Measurements from ENCODE around the gene ALLC. TPM values are rescaled to one million over a fixed set of nuclear protein-coding genes. Genes with fewer than 3 reads are reported as not detected.

The ALLC gene
- polyA plus RNA-seq, 1 of the 3 experiments (the other 2 are of a cell fraction): not detected

GRCh38 chr2:3628241-3628679 is 29.7 kb upstream of the ALLC start (continued):
- TF ChIP-seq USF1 (IDR thresholded peaks at IDR 0.05; ENCODE audit: borderline replicate concordance, low read depth): no peak
- TF ChIP-seq GABPA (IDR thresholded peaks at IDR 0.05; ENCODE audit: low read depth): no peak
- TF ChIP-seq REST (IDR thresholded peaks at IDR 0.05; ENCODE audit: low read depth, low read length): no peak
- no peak for TF ChIP-seq ELF1 (IDR thresholded peaks at IDR 0.05)

- no peaks in the 10 kb centered on the region for H3F3A ChIP-seq (replicated peaks; ENCODE audit: insufficient read depth)
- H3K9me2 ChIP-seq: no peaks in the 10 kb centered on the region
- no peak overlapping the region for H3K4me2 ChIP-seq
- H3K9ac ChIP-seq: no peak overlapping the region
- TF ChIP-seq RFX5 (IDR thresholded peaks at IDR 0.05; ENCODE audit: low read length) (no peak), JUND (IDR thresholded peaks at IDR 0.05) (no peak), MEF2A (IDR thresholded peaks at IDR 0.05; ENCODE audit: borderline replicate concordance, low read depth) (no peak), NRF1 (IDR thresholded peaks at IDR 0.05; ENCODE audit: low read depth, low read length) (no peak), USF1 (IDR thresholded peaks at IDR 0.05; ENCODE audit: borderline replicate concordance, low read depth) (no peak), YY1 (IDR thresholded peaks at IDR 0.05; ENCODE audit: low read depth) (no peak), POLR2AphosphoS5 (IDR thresholded peaks at IDR 0.05; ENCODE audit: low read depth, low read length) (no peak), FOXM1 (IDR thresholded peaks at IDR 0.05; ENCODE audit: low read depth) (no peak), SIN3A (IDR thresholded peaks at IDR 0.05; ENCODE audit: borderline replicate concordance, low read depth, low read length) (no peak), REST (IDR thresholded peaks at IDR 0.05; ENCODE audit: low read depth, low read length) (no peak), RXRA (IDR thresholded peaks at IDR 0.05; ENCODE audit: borderline replicate concordance, low read depth) (no peak), FOSL2 (IDR thresholded peaks at IDR 0.05; ENCODE audit: borderline replicate concordance, low read depth) (no peak), FOXJ3 (CRISPR knock-in tag; IDR thresholded peaks at IDR 0.05) (no peak), TEAD4 (IDR thresholded peaks at IDR 0.05; ENCODE audit: borderline replicate concordance, insufficient read depth) (no peak)
- WGBS (ENCODE audit: low lambda C conversion rate): 77% methylated on average over 11 of the region's 12 CpGs
- no peak overlapping the region for H2AFZ ChIP-seq (ENCODE audit: low read depth)
- peaks cover 0 to 14% of the 10 kb centered on the region in 2 experiments; a peak in 1 of 4 replicates for H3K4me1 ChIP-seq (ENCODE audit: control insufficient read depth in 1 of 2, insufficient read depth in 2 of 2, low read depth in 1 of 2, low read length in 1 of 2)
- CTCF ChIA-PET: interaction anchor here (0.6 to 1.2 kb wide), 4 partner anchors 10 to 1812 kb away, joined by 3 to 4 read pairs (median 3); no protein-coding TSS in a partner anchor
- no peaks in the 10 kb centered on the region for H3K36me3 ChIP-seq (replicated peaks in 1 of 2; ENCODE audit: control insufficient read depth in 1 of 2, insufficient read depth in 2 of 2, low read length in 1 of 2)
- no peaks in the 10 kb centered on the region for H3K79me2 ChIP-seq (ENCODE audit: insufficient read depth)
- H3K27ac ChIP-seq (ENCODE audit: low read depth in 2 of 2, low read length in 1 of 2): no peak overlapping the region
- no peaks in the 10 kb centered on the region for H4K20me1 ChIP-seq (ENCODE audit: insufficient read depth)
- no peak overlapping the region for H3K4me3 ChIP-seq (ENCODE audit: low read depth in 2 of 2, low read length in 1 of 2)
- no peaks in the 10 kb centered on the region for H3K9me3 ChIP-seq
- H3K27me3 ChIP-seq (ENCODE audit: insufficient read depth): no peaks in the 10 kb centered on the region
- no peak for DNase-seq
- POLR2A ChIA-PET: no interaction called here
Measured at GRCh38 chr2:3628800-3629199, 29.2 kb upstream of the ALLC start.
